Testis (tissue), 3 donors: Measurements from ENCODE around the gene FTHL17. TPM values are rescaled to one million over a fixed set of nuclear protein-coding genes. Genes with fewer than 3 reads are reported as not detected.

Experiments
- DNase-seq: peaks from one replicate; pipeline ENCODE4 v3.0.0-alpha.2; 2019
- H3K27ac ChIP-seq, 2 donors: fragments of 200-600 bp; sonication (generic); one replicate each; pipeline ENCODE4 v1.5.1; 2019
- H3K27me3 ChIP-seq: fragments of 200-600 bp; sonication (generic); one replicate; pipeline ENCODE4 v1.5.1; 2019
- H3K36me3 ChIP-seq: fragments of 200-600 bp; sonication (generic); one replicate; pipeline ENCODE4 v1.5.1; 2017; ENCODE audit warnings: low read depth; ENCODE audit errors: missing control alignments
- H3K4me1 ChIP-seq: fragments of 200-600 bp; sonication (generic); one replicate; pipeline ENCODE4 v1.5.1; 2019
- H3K4me3 ChIP-seq, 2 donors: fragments of 200-600 bp; sonication (generic); one replicate each; pipeline ENCODE4 v1.5.1; 2017 to 2019
- H3K9me3 ChIP-seq: fragments of 200-600 bp; sonication (generic); one replicate; pipeline ENCODE4 v1.5.1; 2017
- POLR2A ChIP-seq: fragments of 450-650 bp; IDR thresholded peaks from one replicate; pipeline ENCODE4 v1.6.1; 2017; ENCODE audit warnings: antibody characterized with exemption, mild to moderate bottlenecking, moderate library complexity
- WGBS, 2 donors: methylation state at CpG; one replicate each; pipeline ENCODE4 v1.1.5; 2018; 5-methylcytosine and 5-hydroxymethylcytosine counted together
- intact Hi-C: fragments of 100-400 bp; cut with DNase I; formaldehyde crosslinking; loops from one replicate; pipeline ENCODE4 v1.15.1; 2023; ENCODE audit warnings: low total_unique reads
- polyA plus RNA-seq: library from polyadenylated mRNA; stranded (reverse); fragments of 350-450 nt; fragmentation: Illumina TruSeq; extraction: RNeasy Lipid Tissue Mini Kit (QIAGEN cat#74804); gene quantifications from one replicate; pipeline ENCODE4 v1.2.3, GENCODE V29; 2014; ENCODE audit warnings: low read depth, low replicate concordance; ENCODE audit not compliant: insufficient read depth
- total RNA-seq, 2 donors: library from RNA; depleted of rRNA; stranded (reverse); fragments of >200 nt; gene quantifications; one replicate each; pipeline ENCODE4 v1.2.3, GENCODE V29; 2016
- TF ChIP-seq, protein P1 (sequence below), 3 experiments: fragments of 450-650 bp in 2 of 3; fragments of 200-600 bp in 1 of 3; sonication (generic) in 1 of 3; IDR thresholded peaks; one replicate each; pipeline ENCODE4 v1.5.1; 2016 to 2019; ENCODE audit warnings: antibody characterized with exemption in 3 of 3, mild to moderate bottlenecking in 2 of 3, moderate library complexity in 1 of 3

The FTHL17 gene
- total and polyA plus RNA-seq, 3 donors from 2014 or later = 2.4 to 5.0 (median 3.2) TPM

DNA sequence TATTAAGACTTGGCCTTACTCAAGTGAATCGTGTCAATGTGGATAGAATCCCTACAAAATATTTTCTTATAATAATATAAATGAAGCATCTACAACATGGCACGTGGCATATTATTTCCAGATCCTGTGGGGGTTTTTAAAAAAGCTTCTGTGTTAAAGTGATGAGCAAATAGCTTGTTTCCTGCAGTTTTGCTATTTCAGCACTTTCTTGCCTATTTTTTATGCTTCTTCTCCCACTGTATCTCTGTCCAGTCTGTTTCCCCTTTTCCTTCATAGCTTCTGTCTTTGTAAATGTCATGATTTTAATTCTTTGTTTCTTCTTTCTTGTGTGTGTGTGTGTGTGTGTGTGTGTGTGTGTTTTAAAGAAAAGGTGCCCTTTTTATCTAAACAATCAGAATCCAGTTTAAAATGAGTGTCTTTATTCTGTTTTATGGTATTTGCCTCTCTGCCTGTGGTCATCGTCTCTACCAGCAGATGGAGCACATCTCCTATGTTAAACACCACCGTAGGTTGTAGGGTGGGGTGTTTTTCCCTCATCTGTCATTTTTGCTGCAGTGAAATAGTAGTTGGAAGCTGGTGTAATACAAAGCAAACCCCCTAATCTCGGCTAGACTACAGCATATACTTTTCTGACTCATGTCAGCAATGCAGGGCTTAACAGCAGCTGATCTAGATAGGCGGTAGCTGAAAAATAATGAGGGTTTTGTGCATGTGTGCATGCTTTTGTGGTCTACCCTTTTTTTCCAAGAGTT, 33.1 kb downstream of the FTHL17 start:
- Histone ChIP-seq H3K27ac (no peak overlapping the region), H3K9me3 (no peaks in the 10 kb centered on the region)
- DNase-seq = peak; percentile 49

GRCh38 chrX:31036895-31037294, 34.9 kb downstream of the FTHL17 start:
- H3K27ac ChIP-seq = no peak overlapping the region
- peak; percentile 61 for DNase-seq
- no peaks in the 10 kb centered on the region for H3K9me3 ChIP-seq
- TF ChIP-seq POLR2A = no peak
- TF ChIP-seq, protein P1, sequence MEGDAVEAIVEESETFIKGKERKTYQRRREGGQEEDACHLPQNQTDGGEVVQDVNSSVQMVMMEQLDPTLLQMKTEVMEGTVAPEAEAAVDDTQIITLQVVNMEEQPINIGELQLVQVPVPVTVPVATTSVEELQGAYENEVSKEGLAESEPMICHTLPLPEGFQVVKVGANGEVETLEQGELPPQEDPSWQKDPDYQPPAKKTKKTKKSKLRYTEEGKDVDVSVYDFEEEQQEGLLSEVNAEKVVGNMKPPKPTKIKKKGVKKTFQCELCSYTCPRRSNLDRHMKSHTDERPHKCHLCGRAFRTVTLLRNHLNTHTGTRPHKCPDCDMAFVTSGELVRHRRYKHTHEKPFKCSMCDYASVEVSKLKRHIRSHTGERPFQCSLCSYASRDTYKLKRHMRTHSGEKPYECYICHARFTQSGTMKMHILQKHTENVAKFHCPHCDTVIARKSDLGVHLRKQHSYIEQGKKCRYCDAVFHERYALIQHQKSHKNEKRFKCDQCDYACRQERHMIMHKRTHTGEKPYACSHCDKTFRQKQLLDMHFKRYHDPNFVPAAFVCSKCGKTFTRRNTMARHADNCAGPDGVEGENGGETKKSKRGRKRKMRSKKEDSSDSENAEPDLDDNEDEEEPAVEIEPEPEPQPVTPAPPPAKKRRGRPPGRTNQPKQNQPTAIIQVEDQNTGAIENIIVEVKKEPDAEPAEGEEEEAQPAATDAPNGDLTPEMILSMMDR (IDR thresholded peaks at IDR 0.05) = peak in 2 of 3 experiments; percentile 40 to 63
- intact Hi-C loops = no loop called here
- H3K27me3 ChIP-seq = no peaks in the 10 kb centered on the region
- no peak overlapping the region for H3K4me3 ChIP-seq
- no peaks in the 10 kb centered on the region for H3K4me1 ChIP-seq
- no peaks in the 10 kb centered on the region for H3K36me3 ChIP-seq
- 53 to 71% methylated on average over 2 to 3 of the region's 3 CpGs for WGBS, 2 donors

More for the DNA sequence above, 33.1 kb downstream of the FTHL17 start:
- WGBS, 2 donors = 45 to 49% methylated on average over 6 of the region's 6 CpGs
- intact Hi-C loops = no loop called here
- Histone ChIP-seq H3K36me3 (no peaks in the 10 kb centered on the region), H3K27me3 (no peaks in the 10 kb centered on the region), H3K4me3 (no peak overlapping the region), H3K4me1 (no peaks in the 10 kb centered on the region)
- TF ChIP-seq POLR2A = no peak
- TF ChIP-seq, protein P1 (IDR thresholded peaks at IDR 0.05) = peak; percentile 32 to 57 (median 49)

DNA sequence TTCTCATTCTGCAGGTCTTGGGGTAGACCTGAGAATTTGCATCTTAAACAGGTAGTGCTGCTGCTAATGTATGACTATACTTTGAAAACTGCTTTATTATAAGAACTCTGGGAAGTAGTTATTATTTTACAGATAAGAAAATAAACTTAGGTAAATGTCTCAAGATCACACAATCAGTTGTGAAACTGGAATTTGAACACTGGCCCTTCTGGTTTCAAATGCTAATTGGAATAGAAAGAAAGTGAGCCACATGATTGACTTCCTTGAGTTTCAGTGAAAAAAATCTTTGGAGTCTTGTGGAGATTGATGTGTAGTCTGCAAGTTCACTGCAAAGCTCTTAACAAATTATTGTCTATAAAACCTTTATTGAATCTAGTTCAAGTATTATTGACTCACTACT, 44.5 kb downstream of the FTHL17 start:
- Histone ChIP-seq H3K27ac (no peak overlapping the region), H3K4me3 (no peak overlapping the region), H3K27me3 (no peaks in the 10 kb centered on the region), H3K36me3 (no peaks in the 10 kb centered on the region), H3K4me1 (no peaks in the 10 kb centered on the region), H3K9me3 (no peaks in the 10 kb centered on the region)
- TF ChIP-seq, protein P1 (IDR thresholded peaks at IDR 0.05) = no peak
- TF ChIP-seq POLR2A = no peak
- intact Hi-C loops = no loop called here
- DNase-seq = no peak

GRCh38 chrX:31024866-31025265, 47.0 kb downstream of the FTHL17 start:
- Histone ChIP-seq H3K27ac (no peak overlapping the region), H3K36me3 (no peaks in the 10 kb centered on the region), H3K4me1 (no peaks in the 10 kb centered on the region), H3K9me3 (no peaks in the 10 kb centered on the region), H3K27me3 (no peaks in the 10 kb centered on the region), H3K4me3 (no peak overlapping the region)
- TF ChIP-seq, protein P1 (IDR thresholded peaks at IDR 0.05) = no peak
- no peak for TF ChIP-seq POLR2A
- intact Hi-C loops = no loop called here
- no peak for DNase-seq
- 86 to 96% methylated on average over 1 of the region's 1 CpG for WGBS, 2 donors

DNA sequence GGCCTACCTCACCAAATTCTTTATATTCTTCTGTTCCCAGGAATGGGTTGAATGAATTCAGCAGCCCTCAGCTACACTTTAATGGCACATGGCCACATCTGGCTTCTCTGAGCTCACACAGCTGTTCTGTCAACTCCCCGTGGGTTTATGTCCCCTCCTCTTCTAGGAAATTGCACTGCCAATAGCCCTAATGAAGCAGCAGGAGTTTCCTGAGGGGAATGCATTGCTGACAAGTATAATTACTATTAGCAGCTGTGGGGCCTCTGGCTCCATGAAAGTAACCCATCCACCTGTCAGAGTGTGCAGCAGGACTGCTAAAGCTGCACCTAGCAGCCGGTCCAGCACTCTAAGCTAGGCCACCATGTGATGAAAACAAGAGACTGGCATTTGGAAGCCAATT, 50.3 kb downstream of the FTHL17 start:
- Histone ChIP-seq H3K4me1 (no peaks in the 10 kb centered on the region), H3K4me3 (no peak overlapping the region), H3K36me3 (no peaks in the 10 kb centered on the region), H3K27me3 (no peaks in the 10 kb centered on the region), H3K27ac (no peak overlapping the region), H3K9me3 (no peaks in the 10 kb centered on the region)
- no peak for DNase-seq
- 38 to 60% methylated on average over 1 to 2 of the region's 2 CpGs for WGBS, 2 donors
- no peak for TF ChIP-seq POLR2A
- TF ChIP-seq, protein P1 (IDR thresholded peaks at IDR 0.05) = no peak
- intact Hi-C loops = no loop called here
